Endodermal cell (in vitro differentiated cells): Measurements from ENCODE around the gene CAMP. TPM values are rescaled to one million over a fixed set of nuclear protein-coding genes. Genes with fewer than 3 reads are reported as not detected.
A peak's percentile ranks its signal among the peaks of the same experiment; 100 is the strongest.

Experiments used
- DNase-seq: peaks from one replicate; pipeline ENCODE4 v3.0.0-alpha.2; 2017
- H3K27ac ChIP-seq: 2 replicates; pipeline ENCODE4 v1.5.1; 2013; ENCODE audit warnings: mild to moderate bottlenecking, low read depth, low read length, moderate library complexity
- H3K27me3 ChIP-seq: 2 replicates; pipeline ENCODE4 v1.6.1; 2013; ENCODE audit warnings: mild to moderate bottlenecking, low read length, moderate library complexity; ENCODE audit not compliant: insufficient read depth, control insufficient read depth, poor library complexity, severe bottlenecking
- H3K36me3 ChIP-seq: 2 replicates; pipeline ENCODE4 v1.7.0; 2013; ENCODE audit warnings: mild to moderate bottlenecking, low read length, moderate library complexity; ENCODE audit not compliant: control insufficient read depth, insufficient read depth
- H3K4me1 ChIP-seq: one replicate; pipeline ENCODE4 v1.7.0; 2013; ENCODE audit warnings: low read length; ENCODE audit not compliant: control insufficient read depth, insufficient read depth
- H3K4me3 ChIP-seq: 2 replicates; pipeline ENCODE4 v1.5.1; 2013; ENCODE audit warnings: mild to moderate bottlenecking, low read length, moderate library complexity
- H3K9ac ChIP-seq: 2 replicates; pipeline ENCODE4 v1.6.1; 2013; ENCODE audit warnings: mild to moderate bottlenecking, low read length, moderate library complexity; ENCODE audit not compliant: poor library complexity, severe bottlenecking; ENCODE audit errors: extremely low read depth
- H3K9me3 ChIP-seq: 2 replicates; pipeline ENCODE4 v1.6.1; 2013; ENCODE audit warnings: mild to moderate bottlenecking, low read length, moderate library complexity; ENCODE audit not compliant: control insufficient read depth
- H3K27ac Mint-ChIP-seq: 2 replicates; pipeline ENCODE4 v1.8.0; 2020; ENCODE audit warnings: mixed read lengths
- H3K27me3 Mint-ChIP-seq: 2 replicates; pipeline ENCODE4 v1.8.0; 2021; ENCODE audit warnings: mild to moderate bottlenecking, mixed read lengths; ENCODE audit not compliant: insufficient read depth
- H3K36me3 Mint-ChIP-seq: 2 replicates; pipeline ENCODE4 v1.8.0; 2020; ENCODE audit warnings: low read depth, mixed read lengths
- H3K4me1 Mint-ChIP-seq: 2 replicates; pipeline ENCODE4 v1.8.0; 2020; ENCODE audit warnings: mixed read lengths
- H3K4me3 Mint-ChIP-seq: 2 replicates; pipeline ENCODE4 v1.8.0; 2020; ENCODE audit warnings: mild to moderate bottlenecking, moderate library complexity, mixed read lengths
- H3K9me3 Mint-ChIP-seq: 2 replicates; pipeline ENCODE4 v1.8.0; 2020; ENCODE audit warnings: mild to moderate bottlenecking, mixed read lengths
- CTCF ChIP-seq: fragments of 200-600 bp; sonication (generic); conservative IDR thresholded peaks from 2 replicates; pipeline ENCODE4 v1.5.0; 2021; ENCODE audit warnings: antibody characterized with exemption, mild to moderate bottlenecking
- WGBS, 2 experiments: methylation state at CpG; one replicate each; pipeline versions ENCODE4 v1.1.5 to v1.1.7; 2013; ENCODE audit warnings: missing lambda C conversion rate in 2 of 2, mixed read lengths in 1 of 2; ENCODE audit not compliant: insufficient coverage in 1 of 2, insufficient read length in 1 of 2; 5-methylcytosine and 5-hydroxymethylcytosine counted together
- total RNA-seq, 2 donors: library from RNA; stranded (reverse); fragmentation: NEBNext Ultra II Directional in 1 of 2; extraction: Animal tissue kit (Norgen Biotek cat#: 25700) in 1 of 2; gene quantifications; 2 replicates in 1 of 2; 3 replicates in 1 of 2; pipeline ENCODE4 v1.2.1, GENCODE V29; 2021

Gene CAMP
- total RNA-seq, 2 donors from 2014 or later = not detected

GRCh38 chr3:48267782-48268181 lies 44.5 kb downstream of the CAMP start:
- Mint-ChIP-seq H3K4me1 (peaks cover 11% of the 10 kb centered on the region), H3K36me3 (peaks cover 80% of the 10 kb centered on the region), H3K27ac (peak overlapping the region; percentile 50), H3K4me3 (no peak overlapping the region), H3K27me3 (no peaks in the 10 kb centered on the region), H3K9me3 (peaks cover 25% of the 10 kb centered on the region)
- Histone ChIP-seq H3K27me3 (no peaks in the 10 kb centered on the region), H3K36me3 (peaks cover 58% of the 10 kb centered on the region), H3K27ac (no peak overlapping the region), H3K4me3 (no peak overlapping the region), H3K9me3 (peaks cover 21% of the 10 kb centered on the region), H3K4me1 (no peaks in the 10 kb centered on the region), H3K9ac (no peak overlapping the region)
- DNase-seq = no peak
- WGBS, 2 experiments = 79 to 100% methylated on average over 2 of the region's 2 CpGs
- TF ChIP-seq CTCF = no peak

GRCh38 chr3:48268381-48268935 lies 45.2 kb downstream of the CAMP start:
- H3K9me3 Mint-ChIP-seq = peaks cover 28% of the 10 kb centered on the region
- H3K4me1 ChIP-seq = no peaks in the 10 kb centered on the region
- no peak for DNase-seq
- peaks cover 78% of the 10 kb centered on the region for H3K36me3 Mint-ChIP-seq
- H3K27me3 ChIP-seq = no peaks in the 10 kb centered on the region
- no peak overlapping the region for H3K4me3 Mint-ChIP-seq
- H3K36me3 ChIP-seq = peaks cover 56% of the 10 kb centered on the region
- H3K4me3 ChIP-seq = no peak overlapping the region
- H3K27ac ChIP-seq = peak overlapping the region; percentile 32
- peaks cover 12% of the 10 kb centered on the region for H3K4me1 Mint-ChIP-seq
- TF ChIP-seq CTCF = no peak
- peak overlapping the region; percentile 50 for H3K27ac Mint-ChIP-seq
- no peak overlapping the region for H3K9ac ChIP-seq
- no peaks in the 10 kb centered on the region for H3K27me3 Mint-ChIP-seq
- peaks cover 26% of the 10 kb centered on the region for H3K9me3 ChIP-seq
- 95 to 96% methylated on average over 11 to 13 of the region's 13 CpGs for WGBS, 2 experiments

GRCh38 chr3:48268936-48269561 lies 45.8 kb downstream of the CAMP start:
- DNase-seq = no peak
- no peak overlapping the region for H3K4me3 ChIP-seq
- no peak for TF ChIP-seq CTCF
- Mint-ChIP-seq H3K27me3 (no peaks in the 10 kb centered on the region), H3K9me3 (peaks cover 30% of the 10 kb centered on the region), H3K27ac (no peak overlapping the region), H3K4me3 (no peak overlapping the region), H3K4me1 (peaks cover 15% of the 10 kb centered on the region), H3K36me3 (peaks cover 73% of the 10 kb centered on the region)
- H3K27me3 ChIP-seq = no peaks in the 10 kb centered on the region
- H3K4me1 ChIP-seq = peaks cover 2% of the 10 kb centered on the region
- WGBS, 2 experiments = 94 to 96% methylated on average over 18 to 23 of the region's 23 CpGs
- H3K36me3 ChIP-seq = peaks cover 51% of the 10 kb centered on the region
- peak overlapping the region; percentile 32 for H3K27ac ChIP-seq
- peaks cover 26% of the 10 kb centered on the region for H3K9me3 ChIP-seq
- H3K9ac ChIP-seq = no peak overlapping the region
